Activated CD4-positive, alpha-beta T cell treated with anti-CD3 and anti-CD28 coated beads, Interleukin-2, amount 10 ng/mL, durations not matched to agents 24 days and 14 days (primary cell): Measurements from ENCODE around the gene GPX5. TPM values are rescaled to one million over a fixed set of nuclear protein-coding genes. Genes with fewer than 3 reads are reported as not detected.

Experiments
- total RNA-seq: library from RNA; stranded (reverse); gene quantifications from 2 replicates; pipeline ENCODE4 v1.2.3, GENCODE V29; 2022

The GPX5 gene
- total RNA-seq, 1 donor from 2014 or later, result not detected

Other genes with a start within 250 kb of the GPX5 start
- gene PGBD1, start 244.3 kb upstream of the GPX5 start, total RNA-seq, result 1.8 and 2.5 TPM in 2 replicates
- gene ZSCAN31, start 189.7 kb upstream of the GPX5 start, total RNA-seq, result 0.54 and 0.79 TPM in 2 replicates
- 2.7 and 2.9 TPM in 2 replicates for gene ZKSCAN3, start 175.9 kb upstream of the GPX5 start, total RNA-seq
- gene ZSCAN12, start 126.1 kb upstream of the GPX5 start, total RNA-seq, result 5.8 and 5.9 TPM in 2 replicates
- 1.2 and 2.8 TPM in 2 replicates for gene ZSCAN23, start 82.4 kb upstream of the GPX5 start, total RNA-seq
- gene GPX6, start 10.1 kb upstream of the GPX5 start, total RNA-seq, result not detected in 2 replicates